Measurements from ENCODE around the gene TNFRSF11A. TPM values are rescaled to one million over a fixed set of nuclear protein-coding genes. Genes with fewer than 3 reads are reported as not detected.

The TNFRSF11A gene
- total RNA-seq, 1 donor from 2014 or later: 4.8 TPM

DNA sequence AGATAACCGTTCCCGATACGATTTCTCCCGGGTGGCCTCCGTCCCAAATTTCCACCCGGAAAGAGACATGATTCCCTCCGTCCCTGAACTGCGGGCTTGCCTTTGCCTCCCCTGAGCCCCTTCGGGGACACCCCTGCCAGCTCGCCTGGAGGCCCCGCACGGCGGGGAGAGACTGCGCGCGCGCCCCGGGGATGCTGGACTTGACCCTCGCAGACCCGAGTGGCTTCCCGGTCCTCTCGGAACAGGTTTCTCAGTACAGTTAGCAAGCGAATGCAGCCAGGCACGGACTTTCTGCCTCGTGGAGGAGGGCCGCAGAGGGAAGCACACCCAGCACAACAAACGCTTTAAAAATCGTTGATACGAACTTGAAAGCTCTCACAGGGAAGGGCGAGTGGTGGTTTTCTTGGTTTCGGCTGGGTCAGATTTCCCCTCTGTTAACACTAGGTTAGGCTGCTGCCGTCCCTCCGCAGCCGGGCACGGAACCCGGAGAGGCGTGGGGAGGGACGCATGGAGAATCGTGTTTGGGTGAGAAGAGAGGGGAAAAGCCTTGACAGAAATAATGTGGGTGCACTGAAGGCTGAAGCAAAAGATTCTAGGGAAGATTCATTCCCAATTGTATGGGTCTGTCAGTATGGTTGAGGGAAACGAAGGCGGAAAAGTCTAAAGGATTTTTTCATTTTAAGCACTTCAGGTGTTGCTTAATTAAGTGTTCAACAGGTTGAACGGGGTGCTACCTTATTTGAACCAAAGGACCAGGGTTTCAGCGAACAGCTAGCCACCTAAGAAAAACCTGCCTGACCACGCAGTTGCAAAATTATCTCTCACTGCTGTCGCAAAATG, 916 bp downstream of the TNFRSF11A start:
- DNase-seq: peak; percentile 34

DNA sequence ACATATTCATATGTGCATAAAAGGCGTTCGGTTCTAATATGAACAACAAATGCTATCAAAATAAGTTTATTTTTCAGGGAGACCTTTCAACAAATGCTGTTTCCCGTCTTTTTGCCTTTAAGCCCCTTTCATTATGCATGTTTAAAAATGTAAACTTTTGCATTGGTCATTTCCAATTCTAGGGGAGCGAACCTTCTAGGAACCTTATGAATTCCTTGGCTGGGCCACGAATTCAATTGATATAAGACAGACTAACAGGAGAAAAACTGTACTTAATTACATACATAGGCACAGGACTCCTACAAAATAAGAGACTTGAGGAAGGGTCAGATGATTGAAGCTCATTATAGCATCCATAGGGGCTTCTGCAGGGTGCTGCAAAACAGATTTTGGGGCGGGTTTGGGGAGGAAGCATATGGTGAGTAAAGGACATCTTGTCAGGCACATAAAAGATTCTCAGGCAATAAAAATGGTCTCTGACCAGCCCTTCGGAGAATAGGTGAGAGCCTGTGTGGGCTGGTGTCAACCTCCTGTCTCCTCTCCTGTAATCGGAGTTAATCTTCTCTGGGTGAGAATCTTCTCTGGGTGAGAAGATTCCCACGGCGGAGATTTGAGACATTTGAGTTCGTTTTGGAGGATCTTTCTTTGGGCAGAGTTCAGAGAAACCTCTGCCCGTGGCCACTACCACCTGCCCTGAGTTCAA, 1.7 kb downstream of the TNFRSF11A start:
- DNase-seq: no peak

DNA sequence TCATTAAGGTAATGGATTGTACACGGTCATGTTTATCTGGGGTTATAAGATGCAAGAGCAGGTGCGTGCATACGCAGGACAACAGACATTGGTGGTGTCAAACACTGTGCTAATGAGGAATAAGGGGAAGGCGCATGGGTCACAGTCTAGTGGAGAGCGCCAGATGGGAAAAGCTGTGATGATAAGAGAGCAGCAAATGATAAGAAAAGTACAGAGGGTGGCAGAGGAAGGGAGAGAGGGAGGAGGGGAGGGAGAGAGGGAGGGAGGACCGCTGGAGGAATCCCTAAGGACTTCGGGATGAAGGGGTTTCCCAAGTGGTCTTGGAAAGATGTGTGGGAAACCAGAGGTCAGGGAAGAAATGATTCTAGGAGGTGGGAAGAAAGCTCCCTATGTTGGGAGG, 2.9 kb downstream of the TNFRSF11A start:
- DNase-seq: no peak

GRCh38 chr18:62328586-62329525, 3.7 kb downstream of the TNFRSF11A start:
- no peak for DNase-seq

GRCh38 chr18:62329691-62330454, 4.8 kb downstream of the TNFRSF11A start:
- DNase-seq: no peak

DNA sequence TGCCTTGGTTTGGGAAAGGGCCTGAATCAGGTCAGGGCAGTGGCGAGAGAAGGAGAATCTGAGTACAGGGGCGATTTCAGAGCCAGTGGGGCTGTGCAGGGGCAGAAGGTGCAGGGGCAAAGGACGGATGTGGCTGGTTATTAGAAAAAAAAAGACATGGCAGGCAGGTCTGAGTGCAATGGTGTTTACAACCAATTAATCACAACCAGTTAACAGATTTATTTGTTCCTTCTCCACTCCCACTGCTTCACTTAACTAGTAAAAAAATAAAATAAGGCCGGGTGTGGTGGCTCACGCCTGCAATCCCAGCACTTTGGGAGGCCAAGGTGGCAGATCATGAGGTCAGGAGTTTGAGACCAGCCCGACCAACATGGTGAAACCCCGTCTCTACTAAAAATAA, 5.5 kb downstream of the TNFRSF11A start:
- no peak for DNase-seq

- peak; percentile 30 for DNase-seq
Observed at GRCh38 chr18:62331581-62332356, 6.7 kb downstream of the TNFRSF11A start.

- no peak for DNase-seq
Observed at GRCh38 chr18:62332431-62332830, 7.3 kb downstream of the TNFRSF11A start.

- DNase-seq: no peak
Observed at GRCh38 chr18:62332964-62333695, 8.0 kb downstream of the TNFRSF11A start.

DNA sequence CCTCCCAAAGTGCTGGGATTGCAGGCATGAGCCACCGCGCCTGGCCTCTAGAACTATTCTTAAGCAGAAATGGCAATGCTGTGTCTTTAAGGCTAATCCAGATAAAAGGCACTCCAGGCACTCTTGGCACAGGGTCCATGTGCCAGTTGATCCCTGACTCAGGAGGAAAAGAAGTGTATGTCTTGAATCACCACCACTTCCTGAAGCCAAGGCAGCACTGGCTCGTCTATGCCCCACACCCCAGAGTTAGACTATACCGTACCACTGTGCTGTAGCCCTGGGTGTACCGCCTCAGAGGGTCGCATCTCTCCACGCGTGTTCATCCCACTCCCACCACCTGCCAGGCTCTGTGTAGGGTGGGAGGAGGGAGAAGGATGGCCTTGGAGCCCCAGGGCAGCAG, 9.0 kb downstream of the TNFRSF11A start:
- no peak for DNase-seq

DNA sequence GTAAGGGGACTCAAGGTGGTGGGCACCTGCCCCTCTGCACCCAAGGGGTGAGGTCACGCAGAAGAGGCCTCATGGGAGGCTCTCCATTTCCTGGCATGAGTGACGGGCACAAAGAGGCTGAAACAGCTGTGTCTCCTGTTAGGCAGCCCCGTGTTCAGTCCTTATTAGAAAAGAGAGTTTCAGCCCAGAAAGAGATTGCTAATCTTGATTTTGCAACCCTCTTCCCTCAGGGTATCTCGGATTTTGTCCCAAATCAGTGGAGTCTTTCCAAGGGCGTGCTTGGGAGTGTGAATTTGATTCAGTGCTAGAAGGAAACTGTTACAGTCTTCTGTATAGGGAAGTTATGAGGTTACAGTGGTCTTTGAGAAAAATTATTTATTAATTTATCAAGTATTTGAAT, 10.4 kb downstream of the TNFRSF11A start:
- DNase-seq: no peak

- DNase-seq: no peak
Observed at GRCh38 chr18:62336618-62337017, 11.5 kb downstream of the TNFRSF11A start.

DNA sequence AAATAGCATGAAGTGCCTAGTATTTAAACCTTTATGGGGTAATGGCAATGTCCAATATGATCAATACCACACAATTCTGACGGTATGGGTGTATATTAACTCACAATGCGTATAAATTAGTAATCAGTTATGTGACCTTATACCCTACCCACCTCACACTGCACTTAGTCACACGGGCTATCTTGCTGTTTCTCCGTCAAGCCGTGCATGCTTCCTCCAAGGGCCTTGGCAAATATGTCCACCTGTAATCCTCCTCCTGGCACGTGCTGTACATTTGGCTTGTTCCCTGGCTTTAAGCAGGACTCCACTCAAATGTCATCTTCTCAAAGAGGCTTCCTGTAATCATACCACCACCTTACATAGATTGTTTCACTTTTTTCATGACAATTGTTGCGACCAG, 12.2 kb downstream of the TNFRSF11A start:
- DNase-seq: no peak

GRCh38 chr18:62338446-62339105, 13.5 kb downstream of the TNFRSF11A start:
- DNase-seq: no peak

DNA sequence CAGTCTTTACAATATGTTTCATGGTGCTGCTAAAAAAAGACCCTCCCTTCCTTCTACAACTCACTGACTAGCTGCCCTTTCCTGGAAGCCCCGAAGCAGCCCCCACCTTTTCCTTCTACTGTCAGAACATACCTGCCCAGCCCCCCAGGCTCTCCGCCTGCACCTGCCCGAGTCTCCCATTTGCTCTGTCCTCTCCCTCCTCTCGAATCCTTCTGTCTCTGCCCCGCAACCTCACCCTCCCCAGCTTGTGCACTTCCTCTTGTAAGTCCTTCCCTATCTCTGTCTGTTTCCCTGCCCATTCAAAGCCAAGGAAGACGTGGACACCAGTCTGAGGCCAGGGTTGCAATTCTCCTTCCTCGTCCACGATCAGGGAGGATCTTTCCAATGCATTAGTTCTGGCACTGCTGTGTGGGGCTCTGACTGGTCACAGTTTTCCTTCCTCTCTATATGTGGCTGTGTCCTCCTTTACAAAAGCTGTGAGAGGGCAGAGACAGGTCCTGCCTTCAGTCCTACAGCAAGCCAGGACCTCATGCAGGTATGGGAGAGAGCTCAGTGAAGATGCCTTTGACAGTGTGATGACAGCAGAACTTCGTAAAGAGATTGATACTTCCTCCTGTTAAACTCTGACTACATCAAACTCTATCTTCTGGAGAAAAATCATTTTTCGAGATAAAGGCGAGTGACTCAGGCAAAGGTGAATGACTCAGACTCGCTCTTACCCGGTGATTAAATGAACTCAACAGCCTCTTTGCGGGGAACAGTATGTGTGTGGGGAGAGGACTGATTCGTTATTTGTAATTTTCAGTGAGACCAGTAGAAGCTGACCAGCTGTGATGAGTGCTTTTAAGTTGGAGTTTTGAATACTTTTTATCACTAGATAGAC, 14.2 kb downstream of the TNFRSF11A start:
- no peak for DNase-seq

DNA sequence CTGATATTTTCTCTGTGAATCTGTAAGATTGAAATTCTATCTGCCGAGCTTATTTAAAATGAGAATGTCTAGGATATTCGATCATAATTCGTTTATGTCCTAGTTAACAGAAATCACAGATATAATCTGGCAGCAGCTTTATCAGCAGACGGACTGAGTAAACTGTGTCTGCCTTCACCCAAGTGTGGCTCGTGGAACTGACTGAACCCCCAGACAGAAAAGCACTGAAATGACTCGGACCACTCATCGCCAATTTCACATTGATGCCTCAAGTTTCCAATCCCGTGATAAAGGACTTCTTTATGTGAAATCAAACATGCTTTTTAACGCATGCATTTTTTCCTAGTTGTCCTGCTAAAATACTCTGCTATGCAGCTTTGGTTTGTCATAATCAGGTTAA, 15.9 kb downstream of the TNFRSF11A start:
- no peak for DNase-seq

- no peak for DNase-seq
Observed at GRCh38 chr18:62341473-62341872, 16.4 kb downstream of the TNFRSF11A start.

- no peak for DNase-seq
Observed at GRCh38 chr18:62342884-62343283, 17.8 kb downstream of the TNFRSF11A start.

GRCh38 chr18:62343316-62343715, 18.2 kb downstream of the TNFRSF11A start:
- DNase-seq: no peak
